ENCODE measurements around the gene PFN4. TPM values are rescaled to one million over a fixed set of nuclear protein-coding genes. Genes with fewer than 3 reads are reported as not detected.

The PFN4 gene
- total RNA-seq, 1 donor from 2014 or later = 1.4 TPM

DNA sequence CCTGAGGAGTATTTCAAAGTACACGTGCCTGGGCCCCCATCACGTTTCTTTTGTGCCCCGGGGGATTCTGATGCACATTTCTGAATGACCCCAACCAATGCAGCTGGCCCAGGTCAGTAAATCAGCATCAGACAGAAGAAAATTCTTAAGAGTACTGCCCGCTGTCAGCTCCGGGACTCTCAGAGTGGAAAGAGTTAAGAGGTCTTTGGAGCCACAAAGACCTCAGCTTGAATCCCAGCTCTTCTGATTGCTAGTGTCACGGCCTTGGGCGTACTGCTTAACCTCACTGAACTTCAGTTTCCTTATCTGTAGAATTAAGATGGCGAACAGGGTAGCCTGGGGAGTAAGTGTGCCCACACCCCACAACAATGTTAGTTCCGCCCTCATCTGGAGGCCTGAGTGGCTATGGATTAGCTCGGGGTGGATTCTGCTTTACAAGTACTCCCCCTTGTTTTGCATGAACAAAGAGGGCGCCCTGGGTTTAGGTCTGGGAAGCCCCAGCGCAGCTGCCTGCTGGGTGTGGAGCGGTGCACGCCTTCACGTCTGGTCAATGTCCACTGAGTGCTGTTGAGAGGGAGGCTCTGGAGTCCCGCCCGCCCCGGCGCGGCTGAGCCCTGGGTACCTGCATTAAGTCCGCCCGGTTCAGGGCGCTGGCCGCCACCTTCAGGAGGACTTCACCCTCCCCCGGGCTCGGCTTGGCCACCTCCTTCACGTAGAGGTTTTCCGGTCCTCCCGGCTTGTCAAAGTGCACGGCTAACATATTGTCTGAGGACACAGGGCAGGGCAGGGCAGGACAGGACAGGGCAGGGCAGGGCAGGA lies 39.4 kb downstream of the PFN4 start:
- Mint-ChIP-seq H3K36me3 (ENCODE audit: low read depth) (peaks cover 18% of the 10 kb centered on the region), H3K9me3 (ENCODE audit: low read depth) (no peaks in the 10 kb centered on the region), H3K4me1 (ENCODE audit: low read depth) (peaks cover 23% of the 10 kb centered on the region), H3K4me3 (ENCODE audit: unreplicated experiment) (peak overlapping the region; percentile 95), H3K27me3 (ENCODE audit: low read depth) (no peaks in the 10 kb centered on the region), H3K27ac (ENCODE audit: unreplicated experiment) (peak overlapping the region; percentile 95)
- TF ChIP-seq CTCF (IDR thresholded peaks at IDR 0.05) = no peak
- DNase-seq (ENCODE audit: low spot score) = no peak

DNA sequence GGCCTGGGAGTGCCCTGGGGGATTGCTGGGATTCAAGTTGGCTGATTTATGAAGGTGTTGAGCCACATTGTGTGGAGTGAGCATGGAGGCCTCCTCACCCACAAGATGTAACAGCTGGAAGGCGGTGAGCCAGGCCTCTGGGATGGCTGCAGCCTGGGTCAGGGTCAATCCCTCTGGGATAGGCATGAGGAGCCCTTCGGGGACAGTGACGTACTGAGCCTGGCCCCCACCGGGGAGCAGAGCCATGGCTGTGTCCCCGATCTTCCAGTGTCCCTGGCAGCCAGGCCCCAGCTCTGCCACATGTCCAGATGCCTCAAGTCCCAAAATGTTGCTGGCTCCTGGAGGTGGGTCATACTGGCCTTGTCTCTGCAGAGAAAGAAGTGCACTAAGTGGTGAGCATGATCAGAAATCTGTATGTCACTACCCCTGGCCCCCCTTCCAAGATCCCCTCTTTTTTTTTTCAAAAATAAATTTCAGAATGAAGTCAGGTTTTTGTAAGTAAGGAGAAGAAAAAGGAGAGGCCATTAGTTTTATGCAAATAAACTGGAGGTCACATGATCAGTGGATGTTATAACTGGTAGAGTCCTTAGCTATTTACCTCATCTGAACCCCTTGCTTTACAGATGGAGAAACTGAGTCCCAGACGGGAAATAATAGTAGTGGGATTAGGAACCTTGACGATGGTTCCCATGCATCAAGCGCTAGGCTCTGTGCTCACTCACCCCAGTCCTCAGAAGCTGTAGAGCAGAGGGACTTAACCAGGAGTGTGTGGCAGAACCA lies 40.2 kb downstream of the PFN4 start:
- no peak for DNase-seq (ENCODE audit: low spot score)
- Mint-ChIP-seq H3K36me3 (ENCODE audit: low read depth) (peaks cover 16% of the 10 kb centered on the region), H3K27me3 (ENCODE audit: low read depth) (no peaks in the 10 kb centered on the region), H3K4me1 (ENCODE audit: low read depth) (peaks cover 25% of the 10 kb centered on the region), H3K27ac (ENCODE audit: unreplicated experiment) (peak overlapping the region; percentile 95), H3K4me3 (ENCODE audit: unreplicated experiment) (peak overlapping the region; percentile 95), H3K9me3 (ENCODE audit: low read depth) (no peaks in the 10 kb centered on the region)
- TF ChIP-seq CTCF (IDR thresholded peaks at IDR 0.05) = no peak

GRCh38 chr2:24080701-24081100 lies 42.4 kb downstream of the PFN4 start:
- no peak for TF ChIP-seq CTCF (IDR thresholded peaks at IDR 0.05)
- Mint-ChIP-seq H3K36me3 (ENCODE audit: low read depth) (peaks cover 16% of the 10 kb centered on the region), H3K9me3 (ENCODE audit: low read depth) (no peaks in the 10 kb centered on the region), H3K4me3 (ENCODE audit: unreplicated experiment) (no peak overlapping the region), H3K27me3 (ENCODE audit: low read depth) (no peaks in the 10 kb centered on the region), H3K4me1 (ENCODE audit: low read depth) (peaks cover 33% of the 10 kb centered on the region), H3K27ac (ENCODE audit: unreplicated experiment) (no peak overlapping the region)
- no peak for DNase-seq (ENCODE audit: low spot score)

GRCh38 chr2:24077879-24078278 lies 45.3 kb downstream of the PFN4 start:
- Mint-ChIP-seq H3K9me3 (ENCODE audit: low read depth) (no peaks in the 10 kb centered on the region), H3K4me3 (ENCODE audit: unreplicated experiment) (peak overlapping the region; percentile 99), H3K4me1 (ENCODE audit: low read depth) (peaks cover 32% of the 10 kb centered on the region), H3K36me3 (ENCODE audit: low read depth) (peaks cover 16% of the 10 kb centered on the region), H3K27me3 (ENCODE audit: low read depth) (no peaks in the 10 kb centered on the region), H3K27ac (ENCODE audit: unreplicated experiment) (peak overlapping the region; percentile 99)
- no peak for TF ChIP-seq CTCF (IDR thresholded peaks at IDR 0.05)
- DNase-seq (ENCODE audit: low spot score) = no peak

- no peaks in the 10 kb centered on the region for H3K27me3 Mint-ChIP-seq (ENCODE audit: low read depth)
- peak overlapping the region; percentile 99 for H3K4me3 Mint-ChIP-seq (ENCODE audit: unreplicated experiment)
- no peaks in the 10 kb centered on the region for H3K9me3 Mint-ChIP-seq (ENCODE audit: low read depth)
- DNase-seq (ENCODE audit: low spot score) = no peak
- no peak for TF ChIP-seq CTCF (IDR thresholded peaks at IDR 0.05)
- H3K27ac Mint-ChIP-seq (ENCODE audit: unreplicated experiment) = peak overlapping the region; percentile 99
- peaks cover 14% of the 10 kb centered on the region for H3K36me3 Mint-ChIP-seq (ENCODE audit: low read depth)
- H3K4me1 Mint-ChIP-seq (ENCODE audit: low read depth) = peaks cover 32% of the 10 kb centered on the region
These were observed 45.6 kb downstream of the PFN4 start for GRCh38 chr2:24077535-24077877.

All from chondrocyte (in vitro differentiated cells).